K562 (cell line): ENCODE data around the gene PRR19. TPM values are rescaled to one million over a fixed set of nuclear protein-coding genes. Genes with fewer than 3 reads are reported as not detected.

ENCODE experiments used
- HLTF ChIP-seq: fragments of 450-650 bp; IDR thresholded peaks from 2 replicates; pipeline ENCODE4 v1.6.1; 2016
- NFE2L1 ChIP-seq: fragments of 450-650 bp; IDR thresholded peaks from 2 replicates; pipeline ENCODE4 v1.6.1; 2016; ENCODE audit warnings: missing genetic modification characterization, low read depth, mild to moderate bottlenecking, missing compliant biosample characterization, moderate library complexity, borderline replicate concordance
- NFIC ChIP-seq: fragments of 450-650 bp; IDR thresholded peaks from 2 replicates; pipeline ENCODE4 v1.6.1; 2017; ENCODE audit warnings: mild to moderate bottlenecking, inconsistent platforms
- NONO ChIP-seq, 2 experiments: fragments of 200-400 bp in 1 of 2; fragments of 450-650 bp in 1 of 2; formaldehyde crosslinking in 1 of 2; IDR thresholded peaks; 2 replicates each; pipeline ENCODE4 v1.6.1; 2017; ENCODE audit warnings: low read depth in 2 of 2, mild to moderate bottlenecking in 2 of 2, moderate library complexity in 2 of 2, low read length in 1 of 2
- NR2C1 ChIP-seq, 2 experiments: fragments of 450-650 bp; IDR thresholded peaks; 2 replicates each; pipeline ENCODE4 v1.6.1; 2017; ENCODE audit warnings: mild to moderate bottlenecking in 2 of 2, antibody characterized with exemption in 1 of 2, inconsistent platforms in 1 of 2, missing compliant biosample characterization in 1 of 2, missing genetic modification characterization in 1 of 2
- RUNX1 ChIP-seq: sonication (generic); IDR thresholded peaks from 2 replicates; pipeline ENCODE4 v1.6.1; 2016; ENCODE audit warnings: antibody characterized with exemption, low read depth
- SIN3A ChIP-seq, 2 experiments: fragments of 150-350 bp in 1 of 2; IDR thresholded peaks; 2 replicates each; pipeline ENCODE4 v1.6.1; 2011 to 2016; ENCODE audit warnings: borderline replicate concordance in 2 of 2, low read depth in 2 of 2, low read length in 2 of 2, mild to moderate bottlenecking in 2 of 2, moderate library complexity in 2 of 2; ENCODE audit not compliant: control insufficient read depth in 1 of 2
- SMAD2 ChIP-seq: fragments of 150-350 bp; IDR thresholded peaks from 2 replicates; pipeline ENCODE4 v1.6.1; 2014; ENCODE audit warnings: low read depth, mild to moderate bottlenecking, low read length
- SPI1 ChIP-seq: IDR thresholded peaks from 2 replicates; pipeline ENCODE4 v1.6.1; 2011; ENCODE audit warnings: low read depth, low read length, control low read depth, borderline replicate concordance
- SREBF2 ChIP-seq: sonication (generic); formaldehyde crosslinking; IDR thresholded peaks from 2 replicates; pipeline ENCODE4 v1.4.0; 2020; ENCODE audit warnings: mild to moderate bottlenecking, missing genetic modification reagents
- ZBTB17 ChIP-seq: fragments of 450-650 bp; formaldehyde crosslinking; IDR thresholded peaks from 2 replicates; pipeline ENCODE4 v1.4.0; 2020; ENCODE audit warnings: mild to moderate bottlenecking
- ZFP30 ChIP-seq: fragments of 250-450 bp; sonication (Bioruptor Pico); IDR thresholded peaks from 2 replicates; pipeline ENCODE4 v1.8.0; 2022; ENCODE audit warnings: moderate library complexity, mild to moderate bottlenecking, inconsistent platforms, borderline replicate concordance
- ZFP36 ChIP-seq: fragments of 150-350 bp; IDR thresholded peaks from 2 replicates; pipeline ENCODE4 v1.6.1; 2018; ENCODE audit warnings: low read length, low read depth; ENCODE audit not compliant: partially characterized antibody
- ZNF282 ChIP-seq: sonication (generic); formaldehyde crosslinking; IDR thresholded peaks from 2 replicates; pipeline ENCODE4 v1.8.1; 2023; ENCODE audit warnings: missing genetic modification reagents
- ZNF316 ChIP-seq: fragments of 450-650 bp; IDR thresholded peaks from 2 replicates; pipeline ENCODE4 v1.6.1; 2016
- ZNF79 ChIP-seq: fragments of 250-450 bp; sonication (Bioruptor Pico); IDR thresholded peaks from 2 replicates; pipeline ENCODE4 v1.4.0; 2020; ENCODE audit warnings: low read depth, mild to moderate bottlenecking, moderate library complexity
- polyA plus RNA-seq, 8 experiments: library from polyadenylated mRNA; depleted of rRNA in 4 of 8; stranded (reverse) in 5 of 8; unstranded in 3 of 8; fragments of >200 nt; fragmentation: Nextera tagmentation in 2 of 8; fragmentation: Illumina TruSeq in 1 of 8; extraction: Ambion mirVana in 2 of 8; extraction: Trizol in 1 of 8; gene quantifications; 2 replicates each; pipeline versions ENCODE4 v1.2.1 to v1.2.3, GENCODE V29; 2011 to 2014; ENCODE audit warnings: inconsistent platforms in 1 of 8, missing spikeins in 1 of 8
- total RNA-seq, 7 experiments: library from RNA; depleted of rRNA in 6 of 7; stranded (reverse); fragments of >200 nt in 6 of 7; fragmentation: Illumina TruSeq in 2 of 7; extraction: Trizol in 2 of 7; gene quantifications; 2 replicates each; pipeline versions ENCODE4 v1.2.1 to v1.2.3, GENCODE V29; 2011 to 2021; ENCODE audit warnings: low replicate concordance in 1 of 7
- TF ChIP-seq, protein P1 (sequence below): IDR thresholded peaks from 2 replicates; pipeline ENCODE4 v1.6.1; 2014; ENCODE audit warnings: antibody characterized with exemption
- TF ChIP-seq, protein P2 (sequence below): fragments of 450-650 bp; IDR thresholded peaks from 2 replicates; pipeline ENCODE4 v1.6.1; 2016; ENCODE audit warnings: borderline replicate concordance
- TF ChIP-seq, protein P3 (sequence below): fragments of 250-450 bp; sonication (Bioruptor Pico); IDR thresholded peaks from 2 replicates; pipeline ENCODE4 v1.5.0; 2020; ENCODE audit warnings: mild to moderate bottlenecking, borderline replicate concordance
- TF ChIP-seq, protein P4 (sequence below): fragments of 250-450 bp; sonication (Bioruptor Pico); IDR thresholded peaks from 2 replicates; pipeline ENCODE4 v1.4.0; 2020; ENCODE audit warnings: mild to moderate bottlenecking

The PRR19 gene
- total and polyA plus RNA-seq, 9 of the 15 experiments (the other 6 are each of a cell fraction or from before 2014, with no cell fraction given): 0.10 to 1.6 (median 0.54) TPM

DNA sequence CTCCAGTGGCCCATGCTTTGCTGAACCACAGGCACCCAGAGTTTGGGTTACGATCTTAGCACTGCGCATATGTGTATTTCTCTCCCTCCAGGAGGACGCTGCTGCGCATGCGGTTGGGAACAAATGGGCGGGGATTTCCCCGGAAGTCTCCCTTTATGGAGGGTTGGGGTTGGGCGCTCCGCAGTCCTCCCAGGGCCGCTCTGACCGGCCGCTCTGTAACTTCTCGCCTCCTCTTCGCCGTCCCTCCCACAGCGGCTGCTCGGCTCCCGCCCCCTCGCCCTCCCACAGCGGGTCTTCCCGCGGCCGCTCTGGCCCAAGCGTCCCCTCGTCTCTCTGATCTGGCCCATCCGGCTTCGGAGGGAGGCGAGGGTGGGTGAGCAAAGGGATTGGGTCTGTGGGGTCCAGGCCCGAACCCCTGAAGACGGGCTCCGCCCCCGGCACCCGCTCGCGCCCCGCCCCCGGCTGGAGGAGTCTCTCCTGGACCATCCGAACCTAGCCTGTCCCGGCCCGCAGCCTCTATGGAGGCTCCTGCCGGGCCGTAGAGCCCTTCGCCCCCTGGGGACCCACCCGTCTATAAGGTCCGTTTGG, 23.5 kb downstream of the PRR19 start, which contains the start of gene MEGF8 (continued):
- TF ChIP-seq NONO (IDR thresholded peaks at IDR 0.05; ENCODE audit: low read depth in 2 of 2, low read length in 1 of 2) (no peak), ZBTB17 (no peak), ZFP36 (peak; percentile 58), SPI1 (no peak), RUNX1 (no peak), NFIC (no peak), NFE2L1 (tag) (no peak), SIN3A (IDR thresholded peaks at IDR 0.05; ENCODE audit: borderline replicate concordance in 2 of 2, control insufficient read depth in 1 of 2, low read depth in 2 of 2, low read length in 2 of 2) (peak; percentile 2 to 30; a peak in 1 of 4 replicates), ZNF79 (CRISPR knock-in tag) (no peak), SMAD2 (no peak), ZNF316 (no peak), HLTF (no peak), ZNF282 (no peak), ZFP30 (no peak), NR2C1 (IDR thresholded peaks at IDR 0.05) (no peak), NR2C1 (tag; IDR thresholded peaks at IDR 0.05) (no peak), SREBF2 (CRISPR knock-in tag) (no peak)
- TF ChIP-seq, protein P1, sequence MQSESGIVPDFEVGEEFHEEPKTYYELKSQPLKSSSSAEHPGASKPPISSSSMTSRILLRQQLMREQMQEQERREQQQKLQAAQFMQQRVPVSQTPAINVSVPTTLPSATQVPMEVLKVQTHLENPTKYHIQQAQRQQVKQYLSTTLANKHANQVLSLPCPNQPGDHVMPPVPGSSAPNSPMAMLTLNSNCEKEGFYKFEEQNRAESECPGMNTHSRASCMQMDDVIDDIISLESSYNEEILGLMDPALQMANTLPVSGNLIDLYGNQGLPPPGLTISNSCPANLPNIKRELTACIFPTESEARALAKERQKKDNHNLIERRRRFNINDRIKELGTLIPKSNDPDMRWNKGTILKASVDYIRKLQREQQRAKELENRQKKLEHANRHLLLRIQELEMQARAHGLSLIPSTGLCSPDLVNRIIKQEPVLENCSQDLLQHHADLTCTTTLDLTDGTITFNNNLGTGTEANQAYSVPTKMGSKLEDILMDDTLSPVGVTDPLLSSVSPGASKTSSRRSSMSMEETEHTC: no peak
- TF ChIP-seq, protein P2, sequence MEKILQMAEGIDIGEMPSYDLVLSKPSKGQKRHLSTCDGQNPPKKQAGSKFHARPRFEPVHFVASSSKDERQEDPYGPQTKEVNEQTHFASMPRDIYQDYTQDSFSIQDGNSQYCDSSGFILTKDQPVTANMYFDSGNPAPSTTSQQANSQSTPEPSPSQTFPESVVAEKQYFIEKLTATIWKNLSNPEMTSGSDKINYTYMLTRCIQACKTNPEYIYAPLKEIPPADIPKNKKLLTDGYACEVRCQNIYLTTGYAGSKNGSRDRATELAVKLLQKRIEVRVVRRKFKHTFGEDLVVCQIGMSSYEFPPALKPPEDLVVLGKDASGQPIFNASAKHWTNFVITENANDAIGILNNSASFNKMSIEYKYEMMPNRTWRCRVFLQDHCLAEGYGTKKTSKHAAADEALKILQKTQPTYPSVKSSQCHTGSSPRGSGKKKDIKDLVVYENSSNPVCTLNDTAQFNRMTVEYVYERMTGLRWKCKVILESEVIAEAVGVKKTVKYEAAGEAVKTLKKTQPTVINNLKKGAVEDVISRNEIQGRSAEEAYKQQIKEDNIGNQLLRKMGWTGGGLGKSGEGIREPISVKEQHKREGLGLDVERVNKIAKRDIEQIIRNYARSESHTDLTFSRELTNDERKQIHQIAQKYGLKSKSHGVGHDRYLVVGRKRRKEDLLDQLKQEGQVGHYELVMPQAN: no peak
- TF ChIP-seq, protein P3, sequence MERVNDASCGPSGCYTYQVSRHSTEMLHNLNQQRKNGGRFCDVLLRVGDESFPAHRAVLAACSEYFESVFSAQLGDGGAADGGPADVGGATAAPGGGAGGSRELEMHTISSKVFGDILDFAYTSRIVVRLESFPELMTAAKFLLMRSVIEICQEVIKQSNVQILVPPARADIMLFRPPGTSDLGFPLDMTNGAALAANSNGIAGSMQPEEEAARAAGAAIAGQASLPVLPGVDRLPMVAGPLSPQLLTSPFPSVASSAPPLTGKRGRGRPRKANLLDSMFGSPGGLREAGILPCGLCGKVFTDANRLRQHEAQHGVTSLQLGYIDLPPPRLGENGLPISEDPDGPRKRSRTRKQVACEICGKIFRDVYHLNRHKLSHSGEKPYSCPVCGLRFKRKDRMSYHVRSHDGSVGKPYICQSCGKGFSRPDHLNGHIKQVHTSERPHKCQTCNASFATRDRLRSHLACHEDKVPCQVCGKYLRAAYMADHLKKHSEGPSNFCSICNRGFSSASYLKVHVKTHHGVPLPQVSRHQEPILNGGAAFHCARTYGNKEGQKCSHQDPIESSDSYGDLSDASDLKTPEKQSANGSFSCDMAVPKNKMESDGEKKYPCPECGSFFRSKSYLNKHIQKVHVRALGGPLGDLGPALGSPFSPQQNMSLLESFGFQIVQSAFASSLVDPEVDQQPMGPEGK (CRISPR knock-in tag): no peak
- TF ChIP-seq, protein P4, sequence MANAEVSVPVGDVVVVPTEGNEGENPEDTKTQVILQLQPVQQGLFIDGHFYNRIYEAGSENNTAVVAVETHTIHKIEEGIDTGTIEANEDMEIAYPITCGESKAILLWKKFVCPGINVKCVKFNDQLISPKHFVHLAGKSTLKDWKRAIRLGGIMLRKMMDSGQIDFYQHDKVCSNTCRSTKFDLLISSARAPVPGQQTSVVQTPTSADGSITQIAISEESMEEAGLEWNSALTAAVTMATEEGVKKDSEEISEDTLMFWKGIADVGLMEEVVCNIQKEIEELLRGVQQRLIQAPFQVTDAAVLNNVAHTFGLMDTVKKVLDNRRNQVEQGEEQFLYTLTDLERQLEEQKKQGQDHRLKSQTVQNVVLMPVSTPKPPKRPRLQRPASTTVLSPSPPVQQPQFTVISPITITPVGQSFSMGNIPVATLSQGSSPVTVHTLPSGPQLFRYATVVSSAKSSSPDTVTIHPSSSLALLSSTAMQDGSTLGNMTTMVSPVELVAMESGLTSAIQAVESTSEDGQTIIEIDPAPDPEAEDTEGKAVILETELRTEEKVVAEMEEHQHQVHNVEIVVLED (CRISPR knock-in tag): no peak
